CD4-positive, alpha-beta memory T cell (primary cell): Measurements from ENCODE around the gene RASA1. TPM values are rescaled to one million over a fixed set of nuclear protein-coding genes. Genes with fewer than 3 reads are reported as not detected.

Experiments used
- CTCF ChIA-PET: fragments of 350-600 bp; sonication (Branson Sonifier 250); formaldehyde crosslinking; loops from one replicate; lab custom pipeline; 2021; ENCODE audit warnings: inconsistent platforms; ENCODE audit not compliant: partially characterized antibody; lab: Charles Lee
- POLR2A ChIA-PET: fragments of 350-600 bp; sonication (Branson Sonifier 250); formaldehyde crosslinking; loops from one replicate; lab custom pipeline; 2021; ENCODE audit not compliant: partially characterized antibody; lab: Charles Lee
- DNase-seq, 5 donors: peaks; one replicate each; pipeline versions ENCODE4 v3.0.0 to v3.0.0-alpha.2; 2020 to 2022; ENCODE audit warnings: mixed read lengths in 1 of 5
- H3K27ac ChIP-seq: one replicate; pipeline ENCODE4 v1.7.0; 2013; ENCODE audit warnings: low read depth, low read length
- H3K27me3 ChIP-seq: 2 replicates; pipeline ENCODE4 v1.7.0; 2013; ENCODE audit warnings: mild to moderate bottlenecking, low read length, moderate library complexity; ENCODE audit not compliant: insufficient read depth
- H3K36me3 ChIP-seq: 2 replicates; pipeline ENCODE4 v1.7.0; 2013; ENCODE audit warnings: mild to moderate bottlenecking, low read length, moderate library complexity; ENCODE audit not compliant: insufficient read depth
- H3K4me1 ChIP-seq: 2 replicates; pipeline ENCODE4 v1.7.0; 2013; ENCODE audit warnings: mild to moderate bottlenecking, low read length, moderate library complexity; ENCODE audit not compliant: insufficient read depth
- H3K4me3 ChIP-seq, 2 donors: one replicate each; pipeline ENCODE4 v1.7.0; 2013; ENCODE audit warnings: low read length in 2 of 2, mild to moderate bottlenecking in 1 of 2
- H3K9me3 ChIP-seq, 2 donors: one replicate each; pipeline ENCODE4 v1.7.0; 2013; ENCODE audit warnings: low read length in 2 of 2, control low read depth in 1 of 2; ENCODE audit not compliant: control insufficient read depth in 1 of 2
- H3K27ac Mint-ChIP-seq, 7 donors: one replicate each; pipeline ENCODE4 v1.8.0; 2020 to 2021; ENCODE audit warnings: mixed read lengths in 7 of 7, mild to moderate bottlenecking in 6 of 7, inconsistent platforms in 3 of 7, moderate library complexity in 3 of 7
- H3K27me3 Mint-ChIP-seq, 2 donors: one replicate each; pipeline ENCODE4 v1.8.0; 2020 to 2021; ENCODE audit warnings: mixed read lengths in 2 of 2
- H3K36me3 Mint-ChIP-seq, 2 donors: one replicate each; pipeline ENCODE4 v1.8.0; 2020 to 2021; ENCODE audit warnings: mixed read lengths in 2 of 2, inconsistent platforms in 1 of 2, mild to moderate bottlenecking in 1 of 2
- H3K4me1 Mint-ChIP-seq, 4 donors: one replicate each; pipeline ENCODE4 v1.8.0; 2020 to 2021; ENCODE audit warnings: mixed read lengths in 4 of 4, mild to moderate bottlenecking in 1 of 4
- H3K4me3 Mint-ChIP-seq, 8 donors: one replicate each; pipeline ENCODE4 v1.8.0; 2020 to 2021; ENCODE audit warnings: mixed read lengths in 8 of 8, mild to moderate bottlenecking in 7 of 8, moderate library complexity in 6 of 8, inconsistent platforms in 3 of 8
- H3K9me3 Mint-ChIP-seq, 8 donors: one replicate each; pipeline ENCODE4 v1.8.0; 2020 to 2021; ENCODE audit warnings: mixed read lengths in 8 of 8, mild to moderate bottlenecking in 5 of 8, inconsistent platforms in 3 of 8, moderate library complexity in 1 of 8
- intact Hi-C: fragments of 100-400 bp; cut with micrococcal nuclease; formaldehyde crosslinking; loops from one replicate; pipeline ENCODE4 v1.15.1; 2023
- polyA plus RNA-seq, 2 donors: library from polyadenylated mRNA; unstranded; fragments of 300-500 nt; fragmentation: Illumina TruSeq; gene quantifications; one replicate each; pipeline ENCODE4 v1.2.3, GENCODE V29; 2021
- total RNA-seq, 2 experiments: library from RNA; stranded (reverse); gene quantifications; one replicate each; pipeline ENCODE4 v1.2.3, GENCODE V29; 2021

RASA1 gene
- total RNA-seq (10 to 100 TPM; 31.0 to 32.4 TPM), polyA plus RNA-seq (10 to 100 TPM in 1 of 2 donors, 1 to 10 TPM in 1; 3.3 to 11.7 TPM)

- peak within 1 kb of the TSS; percentile 69 for H3K27ac ChIP-seq
- peaks cover 0 to 20% of the 10 kb centered on the region in 2 donors for H3K36me3 Mint-ChIP-seq
- peaks cover 0 to 5% (median 0%) of the 10 kb centered on the region in 8 donors for H3K9me3 Mint-ChIP-seq
- H3K4me3 Mint-ChIP-seq, result peak within 1 kb of the TSS; percentile 92 to 100 (median 94)
- H3K9me3 ChIP-seq, result no peaks in the 10 kb centered on the region
- no peaks in the 10 kb centered on the region for H3K27me3 Mint-ChIP-seq
- no peaks in the 10 kb centered on the region for H3K36me3 ChIP-seq
- DNase-seq, result peak in 3 of 5 donors; percentile 75 to 87 (median 77)
- H3K4me3 ChIP-seq, result peak within 1 kb of the TSS; percentile 79 to 83
- peak within 1 kb of the TSS; percentile 88 to 98 (median 95) for H3K27ac Mint-ChIP-seq
- peaks cover 32% of the 10 kb centered on the region for H3K4me1 ChIP-seq
- H3K4me1 Mint-ChIP-seq, result peaks cover 23 to 42% (median 33%) of the 10 kb centered on the region in 4 donors
- no peaks in the 10 kb centered on the region for H3K27me3 ChIP-seq
- CTCF ChIA-PET, result interaction anchor here (0.7 to 1.4 kb wide), 7 partner anchors 14 to 234 kb away, joined by 3 to 6 read pairs (median 3); no protein-coding TSS in a partner anchor
- POLR2A ChIA-PET, result interaction anchor here (0.6 to 3.0 kb wide), 15 partner anchors 12 to 256 kb away, joined by 3 to 26 read pairs (median 7); no protein-coding TSS in a partner anchor
- intact Hi-C loops, result loop anchor here (1.0 to 5.0 kb wide), 8 partner anchors 15 to 650 kb away; partner anchors contain the start of genes CCNH and COX7C
These were observed at the start of gene RASA1 for GRCh38 chr5:87267574-87268125. TSS of gene RASA1 (plus strand) at chr5:87267883. CDS start at chr5:87268452, 569 bp downstream.

GRCh38 chr5:87229780-87230179 is 37.9 kb upstream of the RASA1 start:
- intact Hi-C loops, result loop anchor here (2.0 kb wide), 1 partner anchor 71 kb away; no protein-coding TSS in a partner anchor
- H3K4me1 Mint-ChIP-seq, result peaks cover 7 to 10% (median 7%) of the 10 kb centered on the region in 4 donors
- DNase-seq, result no peak
- no peak overlapping the region for H3K4me3 ChIP-seq
- no peak overlapping the region for H3K4me3 Mint-ChIP-seq
- H3K36me3 Mint-ChIP-seq, result no peaks in the 10 kb centered on the region
- H3K27me3 Mint-ChIP-seq, result no peaks in the 10 kb centered on the region
- no peaks in the 10 kb centered on the region for H3K9me3 Mint-ChIP-seq
- ChIA-PET CTCF (no interaction called here), POLR2A (no interaction called here)
- H3K4me1 ChIP-seq, result peaks cover 7% of the 10 kb centered on the region
- no peaks in the 10 kb centered on the region for H3K9me3 ChIP-seq
- no peaks in the 10 kb centered on the region for H3K27me3 ChIP-seq
- no peak overlapping the region for H3K27ac Mint-ChIP-seq
- H3K36me3 ChIP-seq, result no peaks in the 10 kb centered on the region
- no peak overlapping the region for H3K27ac ChIP-seq

GRCh38 chr5:87231037-87231808 is 36.5 kb upstream of the RASA1 start:
- H3K27me3 Mint-ChIP-seq, result no peaks in the 10 kb centered on the region
- H3K27ac ChIP-seq, result no peak overlapping the region
- no peak overlapping the region for H3K4me3 ChIP-seq
- H3K4me1 ChIP-seq, result peaks cover 7% of the 10 kb centered on the region
- no peaks in the 10 kb centered on the region for H3K36me3 ChIP-seq
- POLR2A ChIA-PET, result no interaction called here
- H3K9me3 ChIP-seq, result no peaks in the 10 kb centered on the region
- no peaks in the 10 kb centered on the region for H3K27me3 ChIP-seq
- H3K4me3 Mint-ChIP-seq, result peak overlapping the region in 1 of 8 donors; percentile 23
- DNase-seq, result peak; percentile 7 to 38 (median 27)
- CTCF ChIA-PET, result no interaction called here
- intact Hi-C loops, result loop anchor here (2.0 kb wide), 1 partner anchor 70 kb away; no protein-coding TSS in a partner anchor
- H3K27ac Mint-ChIP-seq, result peak overlapping the region in 1 of 7 donors; percentile 68
- peaks cover 0 to 2% (median 0%) of the 10 kb centered on the region in 8 donors for H3K9me3 Mint-ChIP-seq
- H3K4me1 Mint-ChIP-seq, result peaks cover 7 to 10% (median 7%) of the 10 kb centered on the region in 4 donors
- no peaks in the 10 kb centered on the region for H3K36me3 Mint-ChIP-seq

DNA sequence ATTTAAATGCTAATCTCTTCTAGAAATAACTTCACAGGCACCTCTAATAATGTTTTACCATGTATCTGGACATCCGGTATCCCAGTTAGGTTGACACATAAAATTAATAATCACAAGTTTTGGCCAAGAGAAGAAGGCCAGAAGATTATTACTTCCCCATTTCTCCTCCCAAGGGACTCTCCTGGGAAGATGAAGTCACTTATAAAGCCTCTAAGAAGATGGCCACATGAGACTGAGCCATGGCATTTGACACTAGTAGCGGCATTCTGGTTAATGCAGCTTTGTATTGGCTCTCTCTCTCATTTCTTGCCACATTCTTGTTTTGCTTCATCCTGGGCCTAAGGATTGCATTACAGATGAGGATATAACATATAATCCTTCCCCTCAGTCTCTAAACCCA is 34.5 kb upstream of the RASA1 start:
- H3K27me3 Mint-ChIP-seq, result no peaks in the 10 kb centered on the region
- no peak for DNase-seq
- Histone ChIP-seq H3K4me3 (no peak overlapping the region), H3K36me3 (no peaks in the 10 kb centered on the region), H3K27ac (no peak overlapping the region), H3K27me3 (no peaks in the 10 kb centered on the region), H3K4me1 (peaks cover 7% of the 10 kb centered on the region), H3K9me3 (no peaks in the 10 kb centered on the region)
- intact Hi-C loops, result no loop called here
- ChIA-PET CTCF (no interaction called here), POLR2A (interaction anchor here (0.7 kb wide), 1 partner anchor 131 kb away, joined by 3 read pairs; no protein-coding TSS in a partner anchor)
- H3K9me3 Mint-ChIP-seq, result peaks cover 0 to 2% (median 0%) of the 10 kb centered on the region in 8 donors
- no peak overlapping the region for H3K27ac Mint-ChIP-seq
- no peak overlapping the region for H3K4me3 Mint-ChIP-seq
- no peaks in the 10 kb centered on the region for H3K36me3 Mint-ChIP-seq
- peaks cover 7 to 8% (median 7%) of the 10 kb centered on the region in 4 donors for H3K4me1 Mint-ChIP-seq

- no peaks in the 10 kb centered on the region for H3K36me3 ChIP-seq
- Mint-ChIP-seq H3K4me1 (peaks cover 0 to 2% (median 0%) of the 10 kb centered on the region in 4 donors), H3K9me3 (no peaks in the 10 kb centered on the region), H3K36me3 (no peaks in the 10 kb centered on the region), H3K27ac (no peak overlapping the region), H3K4me3 (no peak overlapping the region), H3K27me3 (no peaks in the 10 kb centered on the region)
- ChIA-PET CTCF (no interaction called here), POLR2A (no interaction called here)
- no peak overlapping the region for H3K27ac ChIP-seq
- H3K4me3 ChIP-seq, result no peak overlapping the region
- DNase-seq, result no peak
- H3K9me3 ChIP-seq, result no peaks in the 10 kb centered on the region
- H3K27me3 ChIP-seq, result no peaks in the 10 kb centered on the region
- intact Hi-C loops, result no loop called here
- H3K4me1 ChIP-seq, result no peaks in the 10 kb centered on the region
These were observed 26.1 kb upstream of the RASA1 start for GRCh38 chr5:87241555-87241954.

GRCh38 chr5:87242242-87242641 is 25.4 kb upstream of the RASA1 start:
- ChIA-PET POLR2A (no interaction called here), CTCF (no interaction called here)
- Mint-ChIP-seq H3K4me1 (peaks cover 0 to 2% (median 0%) of the 10 kb centered on the region in 4 donors), H3K27ac (peak overlapping the region in 1 of 7 donors; percentile 29), H3K36me3 (no peaks in the 10 kb centered on the region), H3K9me3 (no peaks in the 10 kb centered on the region), H3K4me3 (no peak overlapping the region), H3K27me3 (no peaks in the 10 kb centered on the region)
- Histone ChIP-seq H3K4me1 (no peaks in the 10 kb centered on the region), H3K9me3 (no peaks in the 10 kb centered on the region), H3K27me3 (no peaks in the 10 kb centered on the region), H3K27ac (no peak overlapping the region), H3K4me3 (no peak overlapping the region), H3K36me3 (no peaks in the 10 kb centered on the region)
- DNase-seq, result no peak
- intact Hi-C loops, result no loop called here
